GM21381 (cell line): Measurements from ENCODE around the gene PTPN6.
A peak's percentile ranks its signal among the peaks of the same experiment; 100 is the strongest.

Experiments used
- ATAC-seq: cut with Tn5 transposase; IDR thresholded peaks from one replicate; pipeline ENCODE4 v1.9.1; 2021; ENCODE audit warnings: mild to moderate bottlenecking, moderate library complexity; ENCODE audit not compliant: unreplicated experiment

The PTPN6 gene

GRCh38 chr12:6965026-6965661 is 14.0 kb downstream of the PTPN6 start:
- peak; percentile 29 for ATAC-seq

- no peak for ATAC-seq
These were observed 14.6 kb downstream of the PTPN6 start for GRCh38 chr12:6965714-6966113.

GRCh38 chr12:6966351-6966750 is 15.2 kb downstream of the PTPN6 start:
- ATAC-seq, result no peak

DNA sequence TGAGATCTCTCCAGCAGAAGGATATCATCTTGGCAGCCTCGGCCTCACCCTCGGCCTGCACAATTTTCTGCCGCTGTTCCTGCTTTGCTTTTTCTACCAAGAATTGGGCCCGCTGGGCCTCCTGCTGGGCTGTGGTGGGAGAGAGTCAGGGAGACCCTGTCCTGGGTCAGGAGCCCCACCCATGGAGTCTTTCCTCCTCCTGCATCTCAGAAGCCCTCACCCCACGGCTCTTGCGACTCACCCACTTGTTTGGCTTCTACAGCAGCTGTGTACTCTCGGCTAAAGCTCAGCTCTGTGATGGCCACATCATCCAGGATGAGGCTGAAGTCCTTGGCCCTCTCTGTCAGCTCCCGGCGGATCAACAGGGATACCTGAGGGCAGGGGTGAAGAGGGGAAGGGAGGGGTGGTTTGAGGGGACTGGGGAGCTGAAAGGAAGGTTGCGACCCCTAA is 16.5 kb downstream of the PTPN6 start:
- no peak for ATAC-seq

- no peak for ATAC-seq
These were observed 17.3 kb downstream of the PTPN6 start for GRCh38 chr12:6968426-6968825.

DNA sequence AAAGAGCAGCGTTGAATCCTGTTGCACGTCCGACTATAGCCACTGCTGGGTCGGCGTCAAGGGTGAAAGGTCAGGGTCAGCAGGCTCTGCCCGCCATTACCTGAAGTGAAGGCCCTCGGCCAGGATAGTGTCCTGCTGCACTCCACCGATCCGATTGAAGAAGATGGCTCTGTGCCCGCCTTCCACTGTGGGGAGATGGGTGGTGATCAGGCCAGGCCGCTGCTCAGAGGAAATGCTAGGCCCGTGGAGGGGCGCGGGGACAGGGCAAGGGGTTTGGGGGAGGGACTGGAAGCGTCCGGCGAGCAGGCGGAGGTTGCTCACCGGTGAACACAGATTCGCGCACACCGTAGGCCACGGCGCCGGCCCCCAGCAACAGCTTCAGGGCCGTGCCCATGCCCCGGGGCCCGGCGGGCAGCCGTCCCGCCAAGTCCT is 19.0 kb downstream of the PTPN6 start:
- ATAC-seq, result peak; percentile 22

DNA sequence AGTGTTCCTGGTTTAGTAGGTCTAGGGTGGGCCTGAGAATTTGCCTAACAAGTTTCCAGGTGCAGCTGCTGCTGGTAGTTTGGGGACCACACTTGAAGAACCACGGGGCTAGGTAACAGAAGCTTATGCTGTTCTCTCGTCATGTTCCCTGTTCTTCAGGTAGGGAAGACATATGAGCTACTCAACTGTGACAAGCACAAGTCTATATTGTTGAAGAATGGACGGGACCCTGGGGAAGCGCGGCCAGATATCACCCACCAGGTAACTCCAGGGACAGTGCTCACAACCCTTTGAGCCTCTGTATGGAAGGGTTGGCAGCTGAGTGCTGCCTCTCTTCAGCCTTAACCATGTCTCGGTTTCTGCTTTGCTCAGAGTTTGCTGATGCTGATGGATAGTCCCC is 23.0 kb downstream of the PTPN6 start:
- ATAC-seq, result no peak

DNA sequence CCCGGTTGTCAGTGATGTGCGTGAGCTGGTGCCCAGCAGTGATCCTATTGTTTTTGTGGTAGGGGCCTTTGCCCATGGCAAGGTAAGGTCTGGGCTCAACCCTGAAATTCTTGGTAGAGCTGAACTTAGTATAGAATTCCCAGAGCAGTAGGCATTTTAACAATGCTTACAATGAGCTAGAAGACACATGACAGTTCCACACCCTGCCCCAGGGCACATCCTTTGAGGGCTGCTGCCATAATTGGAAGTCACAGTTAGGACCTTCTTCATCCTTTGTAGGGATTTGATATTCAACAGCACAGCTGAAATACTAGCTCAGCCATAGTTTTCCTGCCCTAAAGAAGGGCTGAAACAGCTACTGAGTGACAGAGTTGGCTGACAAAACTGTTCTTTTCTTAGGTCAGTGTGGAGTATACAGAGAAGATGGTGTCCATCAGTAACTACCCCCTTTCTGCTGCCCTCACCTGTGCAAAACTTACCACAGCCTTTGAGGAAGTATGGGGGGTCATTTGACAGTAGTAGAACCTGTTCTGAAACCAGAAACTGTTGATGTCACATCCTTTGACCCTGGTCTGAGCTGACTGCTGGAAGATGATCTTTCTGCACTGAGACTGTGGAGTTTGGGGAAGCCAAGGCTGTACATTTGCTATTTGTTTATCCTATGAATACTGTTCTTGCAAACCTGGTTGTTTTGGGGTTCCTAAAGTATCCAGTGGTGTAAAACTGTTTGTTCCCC is 24.3 kb downstream of the PTPN6 start:
- ATAC-seq, result no peak

- no peak for ATAC-seq
These were observed 26.5 kb downstream of the PTPN6 start for GRCh38 chr12:6977653-6978052.

GRCh38 chr12:6978188-6978587 is 27.0 kb downstream of the PTPN6 start:
- no peak for ATAC-seq

DNA sequence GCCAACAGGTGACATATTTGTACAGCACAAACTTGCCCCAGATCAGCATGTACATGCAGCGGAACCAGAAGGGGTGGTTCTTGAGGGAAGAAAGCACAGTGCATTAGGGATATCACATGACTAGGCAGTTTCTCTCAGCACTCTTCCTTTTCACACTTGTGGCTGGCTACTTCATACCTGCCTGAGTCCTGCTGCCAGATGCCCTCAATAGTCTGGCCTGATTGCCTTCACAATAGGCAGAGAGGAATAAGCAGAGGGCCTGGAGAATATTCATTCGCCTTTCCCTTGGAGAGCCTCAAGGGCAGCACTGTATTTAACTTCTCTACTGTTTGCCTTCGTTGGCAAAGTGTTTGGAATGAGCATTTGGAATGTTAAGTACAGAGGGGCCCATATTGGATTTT is 27.5 kb downstream of the PTPN6 start:
- ATAC-seq, result no peak

- no peak for ATAC-seq
These were observed 27.9 kb downstream of the PTPN6 start for GRCh38 chr12:6979021-6979420.

- no peak for ATAC-seq
These were observed 28.3 kb downstream of the PTPN6 start for GRCh38 chr12:6979453-6979852.

GRCh38 chr12:6980075-6980474 is 28.9 kb downstream of the PTPN6 start:
- no peak for ATAC-seq

DNA sequence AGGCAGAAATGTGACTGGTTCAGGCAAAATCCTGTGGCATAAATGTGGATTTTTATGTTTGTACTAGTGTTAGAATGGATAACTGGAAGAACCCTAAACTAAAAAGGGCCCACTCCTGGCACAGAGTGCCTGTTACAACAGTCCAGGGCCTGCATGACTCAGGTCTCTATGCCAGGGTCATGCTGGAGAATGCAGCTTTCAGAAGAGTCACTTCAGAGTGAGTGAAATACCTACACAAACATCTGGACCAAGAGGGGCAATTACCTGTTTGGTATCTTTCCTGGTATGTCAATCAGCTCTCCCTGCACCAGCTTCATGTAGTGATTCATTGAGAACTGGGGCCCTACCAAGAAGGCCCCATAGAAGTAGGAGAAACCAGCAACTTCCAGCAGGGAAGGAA is 29.6 kb downstream of the PTPN6 start:
- ATAC-seq, result no peak

DNA sequence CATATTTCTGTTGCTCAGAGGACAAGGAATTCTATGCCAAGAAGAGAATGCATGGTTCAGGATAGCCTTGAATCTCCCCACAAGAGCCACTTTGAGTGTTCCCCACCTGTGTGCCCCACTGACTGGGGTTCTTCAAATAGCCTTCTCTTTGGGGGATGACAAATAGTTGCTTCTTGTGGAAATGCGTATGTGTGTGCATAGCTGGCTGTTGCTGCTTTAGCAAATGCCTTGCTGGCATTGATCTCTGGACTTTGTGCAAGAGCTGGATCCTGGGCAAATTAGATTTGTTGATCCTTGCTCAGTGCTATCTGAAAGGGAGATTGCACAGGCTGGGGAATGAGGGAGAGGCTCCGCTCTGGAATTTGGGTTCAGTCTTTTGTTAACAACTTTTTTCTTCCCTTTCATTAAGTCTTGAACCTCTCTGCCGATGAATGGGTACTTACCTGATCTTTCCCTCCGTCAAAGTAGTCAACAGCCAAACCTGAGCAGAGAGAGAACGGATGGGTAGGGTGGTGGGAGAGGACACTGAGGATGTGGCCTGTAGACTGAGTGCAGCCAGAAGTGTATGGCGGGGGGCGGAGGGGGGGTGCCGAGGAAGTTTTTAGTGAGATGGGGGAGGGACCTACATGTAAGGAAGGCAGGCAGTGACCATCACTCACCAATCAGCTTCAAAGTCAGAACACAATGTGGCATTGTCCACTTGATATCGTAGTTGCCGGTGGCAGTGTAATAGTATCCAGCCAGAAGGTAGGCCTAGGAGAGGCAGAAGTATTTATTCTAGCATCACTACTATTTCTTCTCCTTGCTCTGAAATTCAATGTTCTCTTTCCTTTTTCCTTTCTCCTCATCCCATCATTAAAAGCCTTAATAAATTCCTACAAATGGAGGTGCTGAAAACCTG is 30.2 kb downstream of the PTPN6 start:
- ATAC-seq, result no peak

GRCh38 chr12:6982532-6982931 is 31.4 kb downstream of the PTPN6 start:
- no peak for ATAC-seq

GRCh38 chr12:6987956-6988553 is 36.9 kb downstream of the PTPN6 start:
- no peak for ATAC-seq

DNA sequence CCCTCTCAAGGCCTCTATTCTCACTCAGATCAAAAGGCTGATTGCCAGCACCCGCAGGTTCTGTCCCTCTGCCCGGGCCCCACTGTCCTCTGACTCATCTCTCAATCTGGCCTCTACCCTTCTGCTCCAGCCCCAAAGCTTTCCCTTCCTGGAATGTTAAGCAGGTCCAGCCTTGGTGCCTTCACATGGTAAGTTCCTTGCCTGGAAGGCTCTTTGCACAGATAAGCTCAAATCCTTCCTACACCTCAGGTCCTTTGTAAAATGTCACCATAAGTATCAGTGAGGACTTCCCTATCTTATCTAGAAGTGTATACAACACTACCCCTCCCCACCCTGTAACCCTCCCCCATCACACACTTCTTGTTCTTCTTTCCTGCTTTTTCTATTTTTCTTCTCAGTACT is 44.9 kb downstream of the PTPN6 start:
- no peak for ATAC-seq

DNA sequence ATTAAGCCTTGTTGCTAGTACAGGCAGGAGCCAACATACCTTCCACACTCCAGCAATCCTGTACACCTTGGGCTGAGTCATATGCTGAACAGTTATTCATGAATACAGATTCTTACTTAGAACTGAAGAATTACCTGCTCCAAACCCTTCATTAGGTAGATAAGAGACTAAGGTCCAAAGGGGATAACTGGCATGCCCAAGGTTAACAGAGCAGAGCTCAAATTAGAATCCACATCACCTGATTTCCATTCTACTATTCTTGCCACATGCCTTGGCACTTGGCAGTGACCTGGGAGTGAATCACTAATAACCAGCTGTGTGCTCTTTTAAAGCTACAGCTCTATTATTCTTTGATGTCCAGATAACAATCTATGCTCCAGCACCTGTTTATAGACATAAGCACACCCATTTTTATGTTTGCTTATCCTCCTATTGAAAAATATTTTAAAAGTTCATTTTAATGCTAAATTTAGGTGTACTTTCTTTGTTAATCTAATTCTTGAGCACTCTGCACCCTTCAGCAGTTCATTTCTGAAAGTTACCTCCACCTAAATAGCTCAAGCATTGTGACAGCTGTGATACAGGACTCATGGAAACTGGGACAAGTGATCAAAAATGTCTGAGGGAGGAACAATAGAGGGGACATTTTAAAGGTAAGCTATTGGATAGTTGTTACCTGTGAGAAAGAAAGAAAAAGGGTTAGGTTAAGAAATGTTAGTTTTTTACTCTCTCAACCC is 47.7 kb downstream of the PTPN6 start:
- ATAC-seq, result no peak
